ENCODE measurements around the gene TECR.

DNA sequence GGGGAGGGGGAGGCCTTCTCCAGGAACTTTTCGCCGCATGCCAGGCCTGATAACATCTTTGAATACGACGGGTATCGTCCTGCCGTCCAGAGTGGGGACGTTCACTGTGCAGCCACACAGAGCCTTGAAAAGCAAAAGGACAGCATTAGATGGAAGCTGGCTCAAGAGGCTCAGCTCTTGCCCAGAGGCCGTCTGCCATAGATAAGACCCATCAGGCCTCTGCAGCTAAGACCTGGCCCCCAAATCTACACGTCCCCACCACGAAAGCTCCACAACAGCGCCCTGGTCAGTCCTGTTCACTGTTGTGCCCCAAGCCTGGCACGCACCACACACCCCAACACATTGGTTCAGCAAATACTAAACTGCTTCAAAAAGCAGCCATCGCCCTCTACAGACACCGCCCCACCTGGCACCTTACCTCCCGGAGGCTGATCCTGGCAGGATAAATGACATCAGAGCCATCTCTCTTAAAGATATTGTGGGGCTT lies 13.3 kb upstream of the TECR start:
- TF ChIP-seq, protein P1, sequence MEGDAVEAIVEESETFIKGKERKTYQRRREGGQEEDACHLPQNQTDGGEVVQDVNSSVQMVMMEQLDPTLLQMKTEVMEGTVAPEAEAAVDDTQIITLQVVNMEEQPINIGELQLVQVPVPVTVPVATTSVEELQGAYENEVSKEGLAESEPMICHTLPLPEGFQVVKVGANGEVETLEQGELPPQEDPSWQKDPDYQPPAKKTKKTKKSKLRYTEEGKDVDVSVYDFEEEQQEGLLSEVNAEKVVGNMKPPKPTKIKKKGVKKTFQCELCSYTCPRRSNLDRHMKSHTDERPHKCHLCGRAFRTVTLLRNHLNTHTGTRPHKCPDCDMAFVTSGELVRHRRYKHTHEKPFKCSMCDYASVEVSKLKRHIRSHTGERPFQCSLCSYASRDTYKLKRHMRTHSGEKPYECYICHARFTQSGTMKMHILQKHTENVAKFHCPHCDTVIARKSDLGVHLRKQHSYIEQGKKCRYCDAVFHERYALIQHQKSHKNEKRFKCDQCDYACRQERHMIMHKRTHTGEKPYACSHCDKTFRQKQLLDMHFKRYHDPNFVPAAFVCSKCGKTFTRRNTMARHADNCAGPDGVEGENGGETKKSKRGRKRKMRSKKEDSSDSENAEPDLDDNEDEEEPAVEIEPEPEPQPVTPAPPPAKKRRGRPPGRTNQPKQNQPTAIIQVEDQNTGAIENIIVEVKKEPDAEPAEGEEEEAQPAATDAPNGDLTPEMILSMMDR (conservative IDR thresholded peaks at IDR 0.05; ENCODE audit: low read depth, low read length), result peak; percentile 61
- TF ChIP-seq EZH2 (IDR thresholded peaks at IDR 0.05; ENCODE audit: low read length, unreplicated experiment), result no peak
- TF ChIP-seq EZH2phosphoT487 (IDR thresholded peaks at IDR 0.05; ENCODE audit: borderline replicate concordance, low read length), result no peak
